ENCODE measurements around the gene FAM222B. TPM values are rescaled to one million over a fixed set of nuclear protein-coding genes. Genes with fewer than 3 reads are reported as not detected.
"Not testable (repeated sequence)": the region's sequence is repeated elsewhere in the genome, so short reads cannot be mapped to it uniquely, and the experiment has no call there.

The FAM222B gene
- polyA plus RNA-seq, 2 donors, result 5.6 to 7.3 TPM

- H3K9me3 ChIP-seq (ENCODE audit: control insufficient read depth in 2 of 2, insufficient read depth in 1 of 2, low read depth in 1 of 2, low read length in 1 of 2), result no peaks in the 10 kb centered on the region
- H3K4me3 ChIP-seq (ENCODE audit: low read depth in 1 of 2, low read length in 2 of 2), result no peak overlapping the region
- no peaks in the 10 kb centered on the region for H3K36me3 ChIP-seq (ENCODE audit: control insufficient read depth in 2 of 2, insufficient read depth in 2 of 2, low read length in 1 of 2)
- WGBS, 2 donors, result 86 to 87% methylated on average over 10 of the region's 10 CpGs
- H3K4me1 ChIP-seq (ENCODE audit: control insufficient read depth in 2 of 2, insufficient read depth in 2 of 2, low read length in 1 of 2), result no peaks in the 10 kb centered on the region
- H3K27me3 ChIP-seq (ENCODE audit: control insufficient read depth in 1 of 2, insufficient read depth in 2 of 2, low read length in 2 of 2), result no peaks in the 10 kb centered on the region
- no peak overlapping the region for H3K27ac ChIP-seq (ENCODE audit: low read depth in 2 of 2, low read length in 1 of 2)
These were observed 3.6 kb upstream of the FAM222B start for GRCh38 chr17:28846231-28846630.

DNA sequence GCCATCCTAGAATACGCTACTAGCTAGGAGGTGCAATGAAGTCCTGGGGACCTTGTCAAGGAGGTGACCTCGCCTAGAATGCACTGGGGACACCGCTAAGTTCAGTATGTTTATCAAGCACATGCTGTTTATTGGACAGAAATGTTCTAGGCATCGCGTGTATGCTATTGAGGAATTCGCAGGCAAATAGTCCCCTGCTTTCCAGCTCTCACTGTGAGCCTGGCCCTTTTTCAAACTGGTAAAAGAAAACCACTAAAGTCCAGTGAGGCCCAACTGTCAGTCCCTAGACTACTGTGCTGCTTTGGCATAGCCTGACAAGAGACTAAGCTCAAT lies 1.2 kb upstream of the FAM222B start:
- Histone ChIP-seq H3K27ac (ENCODE audit: low read depth in 2 of 2, low read length in 1 of 2) (no peak overlapping the region), H3K4me1 (ENCODE audit: control insufficient read depth in 2 of 2, insufficient read depth in 2 of 2, low read length in 1 of 2) (no peaks in the 10 kb centered on the region), H3K27me3 (ENCODE audit: control insufficient read depth in 1 of 2, insufficient read depth in 2 of 2, low read length in 2 of 2) (no peaks in the 10 kb centered on the region), H3K9me3 (ENCODE audit: control insufficient read depth in 2 of 2, insufficient read depth in 1 of 2, low read depth in 1 of 2, low read length in 1 of 2) (no peaks in the 10 kb centered on the region), H3K4me3 (ENCODE audit: low read depth in 1 of 2, low read length in 2 of 2) (no peak overlapping the region), H3K36me3 (ENCODE audit: control insufficient read depth in 2 of 2, insufficient read depth in 2 of 2, low read length in 1 of 2) (no peaks in the 10 kb centered on the region)
- 91 to 94% methylated on average over 6 of the region's 6 CpGs for WGBS, 2 donors

DNA sequence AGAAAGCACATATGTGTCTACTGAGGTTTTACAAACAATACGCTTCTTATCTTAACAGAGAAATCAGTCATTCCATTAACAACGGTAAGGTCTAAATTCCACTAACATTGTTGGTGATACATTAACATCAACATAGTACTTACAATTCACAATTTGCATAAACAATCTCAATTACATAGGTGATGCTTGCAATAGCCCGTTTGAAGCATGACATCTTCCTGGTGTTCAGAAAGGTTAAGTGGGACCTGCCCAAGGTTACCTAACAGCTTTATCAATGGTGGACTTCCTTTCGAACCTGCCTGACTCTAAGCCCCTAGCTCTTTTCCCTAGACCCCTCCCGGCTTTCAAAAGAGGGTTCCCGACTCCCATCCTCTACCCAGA lies 699 bp downstream of the FAM222B start:
- 2 to 3% methylated on average over 6 of the region's 6 CpGs for WGBS, 2 donors

DNA sequence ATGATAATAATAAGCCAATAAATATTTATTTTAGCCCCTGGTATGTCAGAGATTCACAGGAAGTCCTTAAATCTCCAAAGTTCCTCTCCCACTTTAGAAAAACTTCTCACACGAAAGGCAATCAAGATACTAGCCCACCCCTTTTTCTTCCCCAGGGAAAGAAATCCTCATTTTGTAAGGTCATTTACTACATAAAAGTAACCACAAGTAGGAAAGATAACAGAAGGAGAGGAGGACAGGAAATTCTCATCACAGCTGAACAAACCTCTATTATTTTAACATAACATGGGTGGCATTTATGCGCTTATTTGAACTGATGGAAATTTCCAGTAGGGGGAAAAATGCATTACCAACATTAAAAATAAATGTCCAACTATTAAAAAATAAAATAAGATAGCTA lies 3.4 kb downstream of the FAM222B start:
- H3K9me3 ChIP-seq (ENCODE audit: control insufficient read depth in 2 of 2, insufficient read depth in 1 of 2, low read depth in 1 of 2, low read length in 1 of 2), result no peaks in the 10 kb centered on the region
- no peaks in the 10 kb centered on the region for H3K4me1 ChIP-seq (ENCODE audit: control insufficient read depth in 2 of 2, insufficient read depth in 2 of 2, low read length in 1 of 2)
- 78 to 92% methylated on average over 2 of the region's 2 CpGs for WGBS, 2 donors
- no peak overlapping the region for H3K4me3 ChIP-seq (ENCODE audit: low read depth in 1 of 2, low read length in 2 of 2)
- no peak overlapping the region for H3K27ac ChIP-seq (ENCODE audit: low read depth in 2 of 2, low read length in 1 of 2)
- H3K36me3 ChIP-seq (ENCODE audit: control insufficient read depth in 2 of 2, insufficient read depth in 2 of 2, low read length in 1 of 2), result no peaks in the 10 kb centered on the region
- no peaks in the 10 kb centered on the region for H3K27me3 ChIP-seq (ENCODE audit: control insufficient read depth in 1 of 2, insufficient read depth in 2 of 2, low read length in 2 of 2)

More for the DNA sequence above, 699 bp downstream of the FAM222B start:
- Histone ChIP-seq H3K9me3 (ENCODE audit: control insufficient read depth in 2 of 2, insufficient read depth in 1 of 2, low read depth in 1 of 2, low read length in 1 of 2) (no peaks in the 10 kb centered on the region), H3K4me3 (ENCODE audit: low read depth in 1 of 2, low read length in 2 of 2) (peak overlapping the region; percentile 84 to 85), H3K36me3 (ENCODE audit: control insufficient read depth in 2 of 2, insufficient read depth in 2 of 2, low read length in 1 of 2) (no peaks in the 10 kb centered on the region), H3K4me1 (ENCODE audit: control insufficient read depth in 2 of 2, insufficient read depth in 2 of 2, low read length in 1 of 2) (no peaks in the 10 kb centered on the region), H3K27ac (ENCODE audit: low read depth in 2 of 2, low read length in 1 of 2) (peak overlapping the region; percentile 75 to 83), H3K27me3 (ENCODE audit: control insufficient read depth in 1 of 2, insufficient read depth in 2 of 2, low read length in 2 of 2) (no peaks in the 10 kb centered on the region)

- not testable (repeated sequence) for H3K4me3 ChIP-seq (ENCODE audit: low read depth in 1 of 2, low read length in 2 of 2); H3K4me1 ChIP-seq (ENCODE audit: control insufficient read depth in 2 of 2, insufficient read depth in 2 of 2, low read length in 1 of 2); H3K27ac ChIP-seq (ENCODE audit: low read depth in 2 of 2, low read length in 1 of 2); H3K9me3 ChIP-seq (ENCODE audit: control insufficient read depth in 2 of 2, insufficient read depth in 1 of 2, low read depth in 1 of 2, low read length in 1 of 2); H3K36me3 ChIP-seq (ENCODE audit: control insufficient read depth in 2 of 2, insufficient read depth in 2 of 2, low read length in 1 of 2); H3K27me3 ChIP-seq (ENCODE audit: control insufficient read depth in 1 of 2, insufficient read depth in 2 of 2, low read length in 2 of 2)
- 90 to 95% methylated on average over 10 of the region's 10 CpGs for WGBS, 2 donors
These were observed 6.0 kb downstream of the FAM222B start for GRCh38 chr17:28836541-28836940.

DNA sequence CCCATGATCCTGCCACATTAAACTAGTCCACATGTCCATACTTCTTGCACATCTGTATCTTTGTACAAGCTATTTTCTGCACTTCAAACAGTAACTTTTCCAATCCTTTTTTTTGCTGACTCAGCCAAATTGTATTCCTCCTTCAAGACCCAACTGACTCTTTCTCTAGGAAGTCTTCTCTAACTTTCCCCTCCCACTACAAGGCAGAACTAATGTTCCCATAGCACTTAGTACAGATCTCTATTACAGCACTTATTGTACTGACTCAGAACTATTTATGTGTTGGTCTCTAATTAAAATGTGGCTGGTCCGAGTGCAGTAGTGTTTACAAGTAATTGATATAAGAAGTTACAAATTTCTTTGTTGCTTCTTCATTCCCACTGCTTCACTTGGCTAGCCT lies 8.2 kb downstream of the FAM222B start:
- Histone ChIP-seq H3K9me3 (ENCODE audit: control insufficient read depth in 2 of 2, insufficient read depth in 1 of 2, low read depth in 1 of 2, low read length in 1 of 2) (no peaks in the 10 kb centered on the region), H3K4me3 (ENCODE audit: low read depth in 1 of 2, low read length in 2 of 2) (no peak overlapping the region), H3K27me3 (ENCODE audit: control insufficient read depth in 1 of 2, insufficient read depth in 2 of 2, low read length in 2 of 2) (no peaks in the 10 kb centered on the region), H3K36me3 (ENCODE audit: control insufficient read depth in 2 of 2, insufficient read depth in 2 of 2, low read length in 1 of 2) (no peaks in the 10 kb centered on the region), H3K4me1 (ENCODE audit: control insufficient read depth in 2 of 2, insufficient read depth in 2 of 2, low read length in 1 of 2) (no peaks in the 10 kb centered on the region), H3K27ac (ENCODE audit: low read depth in 2 of 2, low read length in 1 of 2) (no peak overlapping the region)
- WGBS, 2 donors, result 96 to 100% methylated on average over 1 of the region's 1 CpG

- H3K9me3 ChIP-seq (ENCODE audit: control insufficient read depth in 2 of 2, insufficient read depth in 1 of 2, low read depth in 1 of 2, low read length in 1 of 2), result no peaks in the 10 kb centered on the region
These were observed 14.1 kb downstream of the FAM222B start for GRCh38 chr17:28828294-28829040.

GRCh38 chr17:28827672-28828071 lies 14.9 kb downstream of the FAM222B start:
- Histone ChIP-seq H3K4me1 (ENCODE audit: control insufficient read depth in 2 of 2, insufficient read depth in 2 of 2, low read length in 1 of 2) (no peaks in the 10 kb centered on the region), H3K36me3 (ENCODE audit: control insufficient read depth in 2 of 2, insufficient read depth in 2 of 2, low read length in 1 of 2) (no peaks in the 10 kb centered on the region), H3K27ac (ENCODE audit: low read depth in 2 of 2, low read length in 1 of 2) (no peak overlapping the region), H3K27me3 (ENCODE audit: control insufficient read depth in 1 of 2, insufficient read depth in 2 of 2, low read length in 2 of 2) (no peaks in the 10 kb centered on the region), H3K4me3 (ENCODE audit: low read depth in 1 of 2, low read length in 2 of 2) (no peak overlapping the region), H3K9me3 (ENCODE audit: control insufficient read depth in 2 of 2, insufficient read depth in 1 of 2, low read depth in 1 of 2, low read length in 1 of 2) (no peaks in the 10 kb centered on the region)
- WGBS, 2 donors, result 96 to 100% methylated on average over 1 of the region's 1 CpG

More at GRCh38 chr17:28828294-28829040, 14.1 kb downstream of the FAM222B start:
- Histone ChIP-seq H3K27ac (ENCODE audit: low read depth in 2 of 2, low read length in 1 of 2) (no peak overlapping the region), H3K4me3 (ENCODE audit: low read depth in 1 of 2, low read length in 2 of 2) (no peak overlapping the region), H3K36me3 (ENCODE audit: control insufficient read depth in 2 of 2, insufficient read depth in 2 of 2, low read length in 1 of 2) (no peaks in the 10 kb centered on the region), H3K4me1 (ENCODE audit: control insufficient read depth in 2 of 2, insufficient read depth in 2 of 2, low read length in 1 of 2) (no peaks in the 10 kb centered on the region), H3K27me3 (ENCODE audit: control insufficient read depth in 1 of 2, insufficient read depth in 2 of 2, low read length in 2 of 2) (no peaks in the 10 kb centered on the region)
- 93 to 96% methylated on average over 15 of the region's 15 CpGs for WGBS, 2 donors

- WGBS, 2 donors, result 45 to 67% methylated on average over 1 of the region's 1 CpG
- Histone ChIP-seq H3K27ac (ENCODE audit: low read depth in 2 of 2, low read length in 1 of 2) (no peak overlapping the region), H3K9me3 (ENCODE audit: control insufficient read depth in 2 of 2, insufficient read depth in 1 of 2, low read depth in 1 of 2, low read length in 1 of 2) (no peaks in the 10 kb centered on the region), H3K4me1 (ENCODE audit: control insufficient read depth in 2 of 2, insufficient read depth in 2 of 2, low read length in 1 of 2) (no peaks in the 10 kb centered on the region), H3K27me3 (ENCODE audit: control insufficient read depth in 1 of 2, insufficient read depth in 2 of 2, low read length in 2 of 2) (no peaks in the 10 kb centered on the region), H3K36me3 (ENCODE audit: control insufficient read depth in 2 of 2, insufficient read depth in 2 of 2, low read length in 1 of 2) (no peaks in the 10 kb centered on the region), H3K4me3 (ENCODE audit: low read depth in 1 of 2, low read length in 2 of 2) (no peak overlapping the region)
These were observed 23.0 kb downstream of the FAM222B start for GRCh38 chr17:28819582-28819981.

- H3K4me1 ChIP-seq (ENCODE audit: control insufficient read depth in 2 of 2, insufficient read depth in 2 of 2, low read length in 1 of 2), result no peaks in the 10 kb centered on the region
- no peak overlapping the region for H3K27ac ChIP-seq (ENCODE audit: low read depth in 2 of 2, low read length in 1 of 2)
- H3K36me3 ChIP-seq (ENCODE audit: control insufficient read depth in 2 of 2, insufficient read depth in 2 of 2, low read length in 1 of 2), result no peaks in the 10 kb centered on the region
- H3K4me3 ChIP-seq (ENCODE audit: low read depth in 1 of 2, low read length in 2 of 2), result no peak overlapping the region
- WGBS, 2 donors, result 44 to 55% methylated on average over 3 of the region's 3 CpGs
- H3K27me3 ChIP-seq (ENCODE audit: control insufficient read depth in 1 of 2, insufficient read depth in 2 of 2, low read length in 2 of 2), result no peaks in the 10 kb centered on the region
- no peaks in the 10 kb centered on the region for H3K9me3 ChIP-seq (ENCODE audit: control insufficient read depth in 2 of 2, insufficient read depth in 1 of 2, low read depth in 1 of 2, low read length in 1 of 2)
These were observed 23.8 kb downstream of the FAM222B start for GRCh38 chr17:28818819-28819221.

All from esophagus (tissue), 2 donors.